OCI-LY1 (cell line): Measurements from ENCODE around the gene VTA1.

Experiments
- H2AFZ ChIP-seq: fragments of 200-600 bp; sonication (generic), shearing (Covaris generic); 2 replicates; pipeline ENCODE4 v1.6.0; 2014; ENCODE audit warnings: antibody characterized with exemption, mild to moderate bottlenecking, low read length
- H3F3A ChIP-seq: fragments of 200-600 bp; sonication (generic), shearing (Covaris generic); 2 replicates; pipeline ENCODE4 v1.6.0; 2014; ENCODE audit warnings: mild to moderate bottlenecking, antibody characterized with exemption, low read length, moderate library complexity; ENCODE audit not compliant: insufficient read depth
- H3K27ac ChIP-seq: fragments of 200-600 bp; sonication (generic); 2 replicates; pipeline ENCODE4 v1.5.1; 2014; ENCODE audit warnings: low read length, mixed run types, mild to moderate bottlenecking, low read depth; ENCODE audit not compliant: poor library complexity, severe bottlenecking
- H3K27me3 ChIP-seq: fragments of 200-600 bp; sonication (generic); 2 replicates; pipeline ENCODE4 v1.6.0; 2014; ENCODE audit warnings: antibody characterized with exemption, mild to moderate bottlenecking, low read length, moderate library complexity; ENCODE audit not compliant: insufficient read depth
- H3K36me3 ChIP-seq: fragments of 200-600 bp; sonication (generic); 2 replicates; pipeline ENCODE4 v1.6.1; 2014; ENCODE audit warnings: mild to moderate bottlenecking, antibody characterized with exemption, low read length, moderate library complexity, mixed read lengths; ENCODE audit not compliant: insufficient read depth
- H3K4me1 ChIP-seq: fragments of 200-600 bp; sonication (generic); 2 replicates; pipeline ENCODE4 v1.5.1; 2014; ENCODE audit warnings: mild to moderate bottlenecking, low read length, moderate library complexity; ENCODE audit not compliant: insufficient read depth, severe bottlenecking
- H3K4me2 ChIP-seq: fragments of 200-600 bp; sonication (generic), shearing (Covaris generic); 2 replicates; pipeline ENCODE4 v1.6.1; 2014; ENCODE audit warnings: low read length
- H3K4me3 ChIP-seq: fragments of 200-600 bp; sonication (generic); 2 replicates; pipeline ENCODE4 v1.5.1; 2014; ENCODE audit warnings: low read length, low read depth, mild to moderate bottlenecking, mixed read lengths; ENCODE audit not compliant: poor library complexity, severe bottlenecking
- H3K79me2 ChIP-seq: fragments of 200-600 bp; shearing (Covaris generic); 2 replicates; pipeline ENCODE4 v1.6.1; 2016; ENCODE audit warnings: mixed run types, low read length, mixed read lengths; ENCODE audit not compliant: insufficient read depth
- H3K9ac ChIP-seq: fragments of 200-600 bp; sonication (generic), shearing (Covaris generic); 2 replicates; pipeline ENCODE4 v1.6.1; 2014; ENCODE audit warnings: mild to moderate bottlenecking, low read length, mixed read lengths
- H3K9me2 ChIP-seq: fragments of 200-600 bp; sonication (generic), shearing (Covaris generic); 2 replicates; pipeline ENCODE4 v1.6.1; 2014; ENCODE audit warnings: low read depth, mild to moderate bottlenecking, low read length, mixed read lengths
- H3K9me3 ChIP-seq: fragments of 200-600 bp; shearing (Covaris generic); 2 replicates; pipeline ENCODE4 v1.6.1; 2014; ENCODE audit warnings: low read length, mixed read lengths
- H4K20me1 ChIP-seq: fragments of 200-600 bp; sonication (generic), shearing (Covaris generic); 2 replicates; pipeline ENCODE4 v1.6.0; 2016; ENCODE audit warnings: mild to moderate bottlenecking, low read length; ENCODE audit not compliant: insufficient read depth
- EZH2 ChIP-seq: fragments of 200-600 bp; sonication (generic), shearing (Covaris generic); IDR thresholded peaks from 2 replicates; pipeline ENCODE4 v1.8.0; 2017; ENCODE audit warnings: borderline replicate concordance, mixed run types, mild to moderate bottlenecking, antibody characterized with exemption, low read length, moderate library complexity, mixed read lengths
- TF ChIP-seq, protein P1 (sequence below): fragments of 200-600 bp; sonication (generic), shearing (Covaris generic); IDR thresholded peaks from 2 replicates; pipeline ENCODE4 v1.5.1; 2017; ENCODE audit warnings: mild to moderate bottlenecking, antibody characterized with exemption, low read length, moderate library complexity, mixed read lengths

VTA1 gene

DNA sequence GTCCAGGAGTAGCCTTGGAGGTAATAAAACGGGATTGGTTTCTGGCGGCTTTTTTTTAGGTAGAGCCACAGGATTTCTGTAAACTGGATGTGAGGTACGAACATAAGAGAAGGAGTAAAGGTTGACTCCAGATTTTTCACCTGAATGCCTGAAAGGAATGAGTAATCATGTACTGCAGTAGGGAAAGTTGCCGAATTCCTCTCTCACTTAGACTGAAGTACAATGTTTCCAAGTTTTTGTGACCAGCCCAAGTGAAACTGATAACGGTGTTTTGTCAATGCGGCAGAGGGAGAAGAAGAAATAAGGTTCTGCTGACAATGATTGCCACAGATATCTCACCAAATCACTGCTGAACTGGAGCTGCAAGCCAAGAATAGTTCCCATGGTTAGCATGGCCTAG, 75.0 kb downstream of the VTA1 start:
- H3K9me3 ChIP-seq = no peaks in the 10 kb centered on the region
- no peaks in the 10 kb centered on the region for H3K9me2 ChIP-seq
- H3K9ac ChIP-seq = no peak overlapping the region
- H3K4me3 ChIP-seq = no peak overlapping the region
- no peaks in the 10 kb centered on the region for H4K20me1 ChIP-seq
- H3K79me2 ChIP-seq = no peaks in the 10 kb centered on the region
- H2AFZ ChIP-seq = no peak overlapping the region
- H3K36me3 ChIP-seq = peaks cover 12% of the 10 kb centered on the region; the same call in 1 of the 2 replicates
- no peak overlapping the region for H3K4me2 ChIP-seq
- no peak for TF ChIP-seq EZH2
- TF ChIP-seq, protein P1, sequence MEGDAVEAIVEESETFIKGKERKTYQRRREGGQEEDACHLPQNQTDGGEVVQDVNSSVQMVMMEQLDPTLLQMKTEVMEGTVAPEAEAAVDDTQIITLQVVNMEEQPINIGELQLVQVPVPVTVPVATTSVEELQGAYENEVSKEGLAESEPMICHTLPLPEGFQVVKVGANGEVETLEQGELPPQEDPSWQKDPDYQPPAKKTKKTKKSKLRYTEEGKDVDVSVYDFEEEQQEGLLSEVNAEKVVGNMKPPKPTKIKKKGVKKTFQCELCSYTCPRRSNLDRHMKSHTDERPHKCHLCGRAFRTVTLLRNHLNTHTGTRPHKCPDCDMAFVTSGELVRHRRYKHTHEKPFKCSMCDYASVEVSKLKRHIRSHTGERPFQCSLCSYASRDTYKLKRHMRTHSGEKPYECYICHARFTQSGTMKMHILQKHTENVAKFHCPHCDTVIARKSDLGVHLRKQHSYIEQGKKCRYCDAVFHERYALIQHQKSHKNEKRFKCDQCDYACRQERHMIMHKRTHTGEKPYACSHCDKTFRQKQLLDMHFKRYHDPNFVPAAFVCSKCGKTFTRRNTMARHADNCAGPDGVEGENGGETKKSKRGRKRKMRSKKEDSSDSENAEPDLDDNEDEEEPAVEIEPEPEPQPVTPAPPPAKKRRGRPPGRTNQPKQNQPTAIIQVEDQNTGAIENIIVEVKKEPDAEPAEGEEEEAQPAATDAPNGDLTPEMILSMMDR = no peak
- no peaks in the 10 kb centered on the region for H3K27me3 ChIP-seq
- H3K27ac ChIP-seq = no peak overlapping the region
- no peaks in the 10 kb centered on the region for H3K4me1 ChIP-seq
- no peaks in the 10 kb centered on the region for H3F3A ChIP-seq

DNA sequence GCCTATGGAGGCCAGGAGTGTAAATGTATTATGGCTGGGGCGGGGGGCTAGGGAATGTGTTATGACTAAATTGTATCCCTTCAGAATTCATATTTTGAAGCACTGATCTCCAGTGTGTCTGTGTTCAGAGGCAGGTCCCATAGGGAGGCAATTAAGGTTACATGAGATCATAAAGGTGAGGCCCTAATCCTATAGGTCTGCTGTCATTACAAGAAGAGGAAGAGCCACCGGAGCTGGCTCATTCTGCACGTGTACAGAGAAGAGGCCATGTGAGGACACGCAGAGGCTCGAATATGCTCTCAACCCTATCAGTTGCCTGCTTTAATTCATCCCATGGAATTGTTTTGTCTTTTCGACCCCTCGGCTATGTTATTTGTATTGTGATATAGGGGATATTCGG, 76.9 kb downstream of the VTA1 start:
- Histone ChIP-seq H3K27me3 (no peaks in the 10 kb centered on the region), H3K79me2 (no peaks in the 10 kb centered on the region), H3K4me2 (no peak overlapping the region), H3K9me2 (no peaks in the 10 kb centered on the region), H4K20me1 (no peaks in the 10 kb centered on the region), H3K9ac (no peak overlapping the region), H3K4me3 (no peak overlapping the region), H3K9me3 (no peaks in the 10 kb centered on the region), H3K4me1 (no peaks in the 10 kb centered on the region), H3K36me3 (peaks cover 5% of the 10 kb centered on the region; the same call in 1 of the 2 replicates), H2AFZ (no peak overlapping the region), H3K27ac (no peak overlapping the region), H3F3A (no peaks in the 10 kb centered on the region)
- no peak for TF ChIP-seq EZH2
- TF ChIP-seq, protein P1 = no peak

DNA sequence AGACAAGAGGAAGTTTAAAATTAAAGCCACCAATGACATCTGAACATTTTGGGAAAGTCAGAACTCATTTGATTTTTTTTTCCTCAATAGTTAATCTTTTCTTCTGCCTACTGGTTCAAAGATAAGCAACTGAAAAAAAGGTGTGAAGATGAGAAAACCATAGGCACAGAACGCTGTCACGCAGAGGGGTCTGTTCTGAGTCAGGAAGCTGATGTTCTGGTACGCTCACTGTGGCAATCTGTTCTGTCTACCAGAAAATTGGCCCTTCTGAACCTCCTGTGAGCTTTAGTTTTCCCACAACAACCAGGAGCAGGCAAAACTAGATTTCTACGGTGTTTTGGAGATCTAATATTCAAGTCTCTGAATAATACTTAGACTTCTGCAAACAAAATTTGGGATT, 78.1 kb downstream of the VTA1 start:
- no peak overlapping the region for H3K27ac ChIP-seq
- TF ChIP-seq EZH2 = no peak
- TF ChIP-seq, protein P1 = no peak
- H3K9me2 ChIP-seq = no peaks in the 10 kb centered on the region

More for the DNA sequence above, 78.1 kb downstream of the VTA1 start:
- Histone ChIP-seq H3K9me3 (no peaks in the 10 kb centered on the region), H3K27me3 (no peaks in the 10 kb centered on the region), H3K4me3 (no peak overlapping the region), H3K9ac (no peak overlapping the region), H3F3A (no peaks in the 10 kb centered on the region), H4K20me1 (no peaks in the 10 kb centered on the region), H3K79me2 (no peaks in the 10 kb centered on the region), H3K4me2 (no peak overlapping the region), H3K4me1 (no peaks in the 10 kb centered on the region), H2AFZ (no peak overlapping the region), H3K36me3 (no peaks in the 10 kb centered on the region)
